Putamen (tissue), 1 donor: ENCODE results near the gene LSP1.
"Not testable (repeated sequence)": the region's sequence is repeated elsewhere in the genome, so short reads cannot be mapped to it uniquely, and the experiment has no call there.

Source experiments
- DNase-seq: peaks from one replicate; pipeline ENCODE4 v3.0.0-alpha.2; 2016; ENCODE audit warnings: low spot score

The LSP1 gene, protein sequence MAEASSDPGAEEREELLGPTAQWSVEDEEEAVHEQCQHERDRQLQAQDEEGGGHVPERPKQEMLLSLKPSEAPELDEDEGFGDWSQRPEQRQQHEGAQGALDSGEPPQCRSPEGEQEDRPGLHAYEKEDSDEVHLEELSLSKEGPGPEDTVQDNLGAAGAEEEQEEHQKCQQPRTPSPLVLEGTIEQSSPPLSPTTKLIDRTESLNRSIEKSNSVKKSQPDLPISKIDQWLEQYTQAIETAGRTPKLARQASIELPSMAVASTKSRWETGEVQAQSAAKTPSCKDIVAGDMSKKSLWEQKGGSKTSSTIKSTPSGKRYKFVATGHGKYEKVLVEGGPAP

DNA sequence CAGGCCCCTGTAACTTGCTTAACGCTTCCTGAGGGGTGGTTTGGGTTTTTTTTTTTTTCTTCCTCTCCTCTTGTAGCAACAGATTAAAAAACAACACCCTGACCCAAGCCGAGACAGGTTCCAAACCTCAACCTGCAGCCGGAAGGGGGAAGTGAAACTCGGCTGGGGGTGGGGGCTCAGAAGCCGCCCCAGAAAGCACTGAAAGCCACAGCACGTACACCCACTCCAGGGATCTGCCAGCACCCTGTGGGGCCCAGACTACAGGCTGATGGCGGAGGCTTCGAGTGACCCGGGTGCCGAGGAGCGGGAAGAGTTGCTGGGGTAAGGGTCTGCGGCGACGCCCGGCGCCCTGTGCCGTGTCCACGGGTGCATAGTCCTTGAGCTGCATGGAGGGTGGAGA, at the start of gene LSP1:
TSS of gene LSP1 (plus strand) at position 208 of the 400 bp plus-strand sequence. CDS start at position 269, 61 bp downstream.
- DNase-seq, result no peak

DNA sequence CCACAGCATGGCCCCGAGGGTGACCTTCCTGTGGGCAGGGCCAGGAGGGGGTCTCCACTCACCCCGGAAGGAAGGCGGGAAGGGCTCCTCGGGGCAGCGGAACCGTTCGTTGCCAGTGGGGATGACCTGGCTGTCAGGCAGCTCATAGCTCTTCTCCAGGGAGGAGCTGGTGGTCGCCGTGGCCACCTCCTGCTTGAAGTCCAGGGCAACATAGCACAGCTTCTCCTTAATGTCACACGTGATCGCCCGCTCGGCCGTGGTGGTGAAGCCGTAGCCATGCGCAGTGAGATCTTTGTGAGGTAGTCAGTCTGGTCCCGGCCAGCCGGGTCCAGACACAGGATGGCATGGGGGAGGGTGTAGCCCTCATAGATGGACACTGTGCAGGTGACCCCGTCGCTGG, 49.6 kb upstream of the LSP1 start:
- no peak for DNase-seq

DNA sequence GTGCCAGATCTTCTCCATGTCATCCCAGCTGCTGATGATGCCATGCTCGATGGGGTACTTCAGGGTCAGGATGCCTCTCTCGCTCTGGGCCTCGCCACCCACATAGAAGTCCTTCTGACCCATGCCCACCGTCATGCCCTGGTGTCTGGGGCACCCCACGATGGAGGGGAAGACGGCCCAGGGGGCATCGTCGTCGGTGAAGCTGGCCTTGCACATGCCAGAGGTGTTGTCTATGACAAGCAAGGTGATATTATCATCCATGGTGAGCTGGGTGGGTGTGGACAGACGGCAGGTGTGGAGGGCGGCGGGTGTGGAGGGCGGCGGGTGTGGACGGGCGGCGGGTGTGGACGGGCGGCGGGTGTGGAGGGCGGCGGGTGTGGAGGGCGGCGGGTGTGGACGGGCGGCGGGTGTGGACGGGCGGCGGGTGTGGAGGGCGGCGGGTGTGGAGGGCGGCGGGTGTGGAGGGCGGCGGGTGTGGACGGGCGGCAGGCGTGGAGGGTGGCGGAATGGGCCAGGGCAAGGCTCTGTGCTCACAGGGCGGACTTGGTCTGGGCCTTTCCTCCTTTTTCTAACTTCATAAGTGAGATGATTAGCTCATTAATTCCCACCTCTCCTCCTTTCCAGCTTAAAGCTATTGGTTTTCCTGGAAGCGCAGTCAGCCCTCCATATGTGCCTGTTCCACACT, 48.9 kb upstream of the LSP1 start:
- not testable (repeated sequence) for DNase-seq

DNA sequence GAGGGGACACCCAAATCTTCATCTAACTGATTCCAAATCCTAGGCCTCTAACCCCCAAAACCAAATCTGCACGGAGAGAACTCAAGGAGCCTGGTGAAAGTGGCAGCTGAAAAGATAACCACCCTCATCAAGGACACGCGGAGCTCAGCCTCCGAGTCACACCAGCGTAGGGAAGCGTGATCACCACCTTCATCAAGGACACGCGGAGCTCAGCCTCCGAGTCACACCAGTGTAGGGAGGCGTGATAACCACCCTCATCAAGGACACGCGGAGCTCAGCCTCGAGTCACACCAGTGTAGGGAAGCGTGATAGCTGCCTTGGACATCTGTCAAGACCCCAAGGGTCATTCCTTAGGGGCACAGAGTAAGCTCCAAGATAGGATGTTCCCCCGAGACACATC, 47.4 kb upstream of the LSP1 start:
- DNase-seq, result no peak

DNA sequence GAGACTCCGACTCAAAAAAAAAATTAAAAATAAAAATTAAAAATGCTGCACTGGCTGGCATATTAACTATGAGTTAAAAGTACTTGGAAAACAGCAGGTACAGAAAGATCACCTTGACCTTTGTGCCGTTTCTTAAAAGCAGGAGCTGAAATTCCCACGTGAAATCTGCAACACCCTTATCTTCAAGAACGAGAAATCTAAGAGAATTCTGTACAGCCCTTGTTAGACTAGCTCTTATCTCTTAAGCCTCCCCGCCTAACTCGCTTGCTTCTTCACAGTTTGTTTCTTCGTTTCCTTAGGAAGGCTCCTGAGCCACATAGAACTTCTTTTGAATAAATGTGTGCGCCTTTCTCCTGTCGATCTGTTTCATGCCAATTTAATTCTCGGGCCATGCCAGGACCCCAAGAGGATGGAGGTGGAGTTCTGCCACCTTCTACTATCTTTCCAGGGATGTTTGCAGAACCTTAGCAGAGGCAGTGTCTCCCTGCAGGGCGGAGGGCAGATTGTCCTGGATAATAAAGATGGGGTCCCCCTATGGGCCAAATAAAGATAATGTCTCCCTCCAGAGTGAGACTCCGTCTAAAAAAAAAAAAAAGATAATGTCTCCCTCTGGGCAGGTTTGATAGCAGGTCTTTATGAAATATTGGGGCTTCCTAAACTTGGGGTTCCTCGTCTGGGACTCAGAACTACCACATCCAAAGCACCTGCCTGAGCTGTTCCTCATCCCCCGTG, 45.5 kb upstream of the LSP1 start:
- no peak for DNase-seq

DNA sequence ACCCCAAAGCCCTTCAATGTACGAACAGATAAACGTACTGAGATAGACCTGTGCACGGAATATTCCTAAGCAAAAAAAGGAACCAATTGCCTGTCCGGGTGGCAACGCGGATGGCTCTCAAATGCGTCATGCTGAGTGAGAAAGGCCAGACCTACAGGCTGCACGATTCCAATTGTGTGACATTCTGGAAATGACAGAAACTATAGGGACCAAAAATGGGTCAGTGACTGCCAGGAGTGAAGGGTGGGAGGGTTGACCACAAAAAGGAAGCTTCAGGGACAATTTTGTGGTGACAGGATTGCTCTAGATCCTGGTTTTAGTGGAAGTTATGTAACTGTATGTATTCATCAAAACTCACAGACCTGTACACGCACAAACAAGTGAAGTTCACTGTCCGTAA, 42.1 kb upstream of the LSP1 start:
- no peak for DNase-seq

DNA sequence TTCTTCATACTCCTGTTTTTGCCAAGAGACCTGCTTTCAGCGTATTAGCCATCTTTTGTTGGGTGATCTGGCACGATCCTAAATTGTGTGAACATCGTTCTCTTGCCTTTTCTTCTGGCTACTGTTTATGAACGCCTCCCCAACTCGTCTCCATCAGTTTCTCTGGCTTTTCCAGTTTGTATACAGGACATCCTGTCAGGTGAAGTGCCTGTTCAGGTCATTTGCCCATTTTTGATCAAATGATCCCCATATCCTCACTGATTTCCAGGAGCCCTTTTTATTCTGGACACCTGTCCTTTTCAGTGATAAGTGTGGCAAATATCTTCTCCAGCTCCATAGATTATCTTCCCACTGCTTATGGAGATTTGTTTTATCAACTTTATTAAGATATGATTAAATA, 40.6 kb upstream of the LSP1 start:
- no peak for DNase-seq

DNA sequence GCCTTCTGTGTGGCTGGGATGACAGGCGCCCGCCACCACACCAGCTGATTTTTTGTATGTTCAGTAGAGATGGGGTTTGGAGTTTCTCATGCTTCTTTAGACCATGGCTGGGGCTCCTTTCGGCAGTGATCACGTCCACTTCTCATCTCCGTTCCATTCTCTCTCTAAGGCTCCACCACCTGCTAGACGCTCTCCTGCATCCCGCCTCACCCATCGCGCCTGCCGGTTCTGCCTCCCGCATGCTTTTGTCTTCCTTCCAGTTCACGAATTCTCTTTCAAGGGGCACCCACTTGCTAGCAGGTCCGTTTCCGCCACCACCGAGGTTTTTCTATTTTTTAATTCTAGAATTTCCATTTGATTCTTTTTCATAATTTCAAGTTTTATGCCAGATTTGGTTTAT, 40.1 kb upstream of the LSP1 start:
- DNase-seq, result no peak

DNA sequence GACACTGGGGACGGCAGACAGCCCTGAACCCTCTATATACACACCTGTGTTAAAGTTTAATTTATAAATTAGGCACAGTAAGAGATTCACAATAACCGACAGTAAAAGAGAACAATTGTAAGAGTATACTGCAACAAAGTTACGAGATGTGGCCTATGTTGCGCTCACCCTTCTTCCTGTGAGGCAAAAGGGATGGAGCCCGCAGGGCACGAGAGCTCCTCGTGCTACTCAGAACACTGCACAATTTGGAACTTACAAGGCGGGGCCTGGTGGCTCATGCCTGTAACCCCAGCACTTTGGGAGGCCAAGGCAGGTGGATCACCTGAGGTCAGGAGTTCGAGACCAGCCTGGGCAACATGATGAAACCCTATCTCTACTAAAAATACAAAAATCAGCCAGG, 39.5 kb upstream of the LSP1 start:
- DNase-seq, result not testable (repeated sequence)

DNA sequence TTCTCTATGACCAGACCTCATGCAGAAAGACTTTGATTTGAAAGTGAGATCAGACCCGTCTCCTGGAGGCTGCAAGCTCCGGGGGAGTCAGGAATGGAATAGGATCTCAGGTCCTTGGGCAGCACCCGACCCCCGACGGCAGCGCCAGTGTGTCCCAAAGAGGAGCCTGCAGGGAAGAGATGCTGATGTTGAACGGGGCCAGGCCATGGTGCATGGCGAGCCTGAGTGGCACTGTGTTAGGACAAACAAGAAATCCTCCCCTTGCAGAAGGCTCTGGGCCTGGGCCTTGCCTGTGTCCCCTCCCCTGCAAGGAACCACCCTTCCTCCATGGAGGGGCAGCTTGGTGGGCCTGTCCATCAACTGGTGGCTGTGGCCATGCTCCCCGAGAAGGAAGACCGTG, 38.2 kb upstream of the LSP1 start:
- no peak for DNase-seq

DNA sequence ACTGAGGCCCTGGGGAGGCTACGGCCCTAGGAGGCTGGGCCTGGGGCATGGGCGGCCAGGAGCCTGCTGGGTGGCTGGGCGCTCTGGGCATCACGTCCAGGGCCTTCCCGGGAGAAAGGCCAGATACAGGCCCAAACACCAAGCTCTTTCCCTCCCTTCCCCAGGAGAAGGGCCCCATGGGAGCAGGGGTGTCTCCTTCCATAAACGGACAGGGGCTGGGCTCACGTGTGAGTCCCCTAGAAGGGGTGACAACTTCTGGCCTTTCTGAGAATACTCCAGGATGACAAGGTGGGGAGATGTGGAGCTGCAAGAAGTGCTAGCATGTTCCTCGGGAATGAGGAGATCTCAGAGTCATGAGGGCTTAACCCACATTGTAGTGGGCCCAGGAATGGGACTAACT, 37.6 kb upstream of the LSP1 start:
- no peak for DNase-seq

DNA sequence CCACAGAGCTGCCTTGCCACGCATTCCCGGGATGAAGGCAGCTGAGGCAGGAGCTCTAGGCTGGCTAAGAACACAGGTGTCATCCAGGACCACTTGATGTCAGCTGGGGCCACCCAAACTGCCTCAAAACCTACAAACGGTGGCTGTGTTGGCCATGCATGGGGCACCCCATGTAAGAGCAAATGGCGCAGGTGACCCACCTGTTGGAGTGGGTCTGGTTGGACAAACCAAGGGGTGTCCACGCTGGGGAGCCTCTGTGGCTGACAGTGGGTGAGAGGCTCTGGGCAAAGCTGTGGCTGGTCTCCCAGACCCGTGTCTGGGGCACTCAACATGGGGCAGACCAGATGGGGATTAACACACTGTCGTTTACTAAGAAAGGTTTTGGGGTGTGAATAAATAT, 37.1 kb upstream of the LSP1 start:
- no peak for DNase-seq

DNA sequence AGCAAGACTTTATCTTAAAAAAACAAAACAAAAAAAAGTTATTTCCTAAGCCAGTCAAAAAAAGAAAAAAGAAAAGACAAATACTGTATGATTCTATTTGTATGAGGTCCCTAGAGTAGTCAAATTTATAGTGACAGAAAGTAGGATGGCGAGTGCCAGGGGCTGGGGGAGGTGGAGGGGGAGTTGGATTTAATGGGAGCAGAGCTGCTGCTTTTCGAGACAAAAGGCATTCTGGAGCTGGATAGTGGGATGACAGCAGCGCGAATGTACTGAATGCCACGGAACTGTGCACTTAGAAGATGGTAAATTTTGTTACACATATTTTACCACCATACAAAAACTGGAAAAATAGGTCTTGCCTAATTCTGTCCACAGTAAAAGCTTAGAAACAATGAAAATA, 35.9 kb upstream of the LSP1 start:
- no peak for DNase-seq

DNA sequence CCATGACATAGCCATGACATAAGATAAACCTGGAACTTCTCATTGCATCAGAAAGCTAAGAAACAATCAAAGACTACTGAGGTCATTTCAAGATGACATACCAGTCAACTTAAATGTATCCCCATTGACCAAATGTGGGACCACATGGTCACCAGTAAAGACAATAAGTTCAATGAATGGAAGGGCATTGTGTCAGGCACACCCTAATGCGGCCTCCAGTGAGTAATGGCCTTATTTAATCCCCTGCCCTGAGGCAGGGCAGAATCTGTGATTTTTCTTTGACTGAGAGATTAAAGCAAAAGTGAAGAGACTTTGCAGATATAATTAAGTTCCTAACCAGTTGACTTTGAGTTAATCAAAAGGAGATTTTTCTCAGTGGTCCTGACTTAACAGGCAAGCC, 35.4 kb upstream of the LSP1 start:
- no peak for DNase-seq

DNA sequence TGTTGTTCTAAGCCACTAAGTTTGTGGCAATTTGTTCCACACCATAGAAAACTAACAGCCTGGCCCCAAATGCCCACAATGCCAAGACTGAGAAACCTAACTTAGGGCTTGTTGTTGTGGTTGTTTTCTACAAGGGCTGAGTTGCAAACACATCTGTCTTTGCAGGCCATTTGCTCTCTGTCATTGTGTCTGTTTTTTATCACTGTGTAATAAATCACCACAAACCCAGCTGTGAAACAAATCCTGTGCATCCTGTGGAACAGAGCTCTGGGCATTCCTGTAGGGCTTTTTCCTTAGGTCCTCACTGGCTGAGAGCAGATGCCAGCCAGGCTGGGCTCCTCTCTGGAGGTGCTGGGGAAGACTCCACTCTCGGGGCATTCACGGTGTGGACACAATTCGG, 33.8 kb upstream of the LSP1 start:
- no peak for DNase-seq

DNA sequence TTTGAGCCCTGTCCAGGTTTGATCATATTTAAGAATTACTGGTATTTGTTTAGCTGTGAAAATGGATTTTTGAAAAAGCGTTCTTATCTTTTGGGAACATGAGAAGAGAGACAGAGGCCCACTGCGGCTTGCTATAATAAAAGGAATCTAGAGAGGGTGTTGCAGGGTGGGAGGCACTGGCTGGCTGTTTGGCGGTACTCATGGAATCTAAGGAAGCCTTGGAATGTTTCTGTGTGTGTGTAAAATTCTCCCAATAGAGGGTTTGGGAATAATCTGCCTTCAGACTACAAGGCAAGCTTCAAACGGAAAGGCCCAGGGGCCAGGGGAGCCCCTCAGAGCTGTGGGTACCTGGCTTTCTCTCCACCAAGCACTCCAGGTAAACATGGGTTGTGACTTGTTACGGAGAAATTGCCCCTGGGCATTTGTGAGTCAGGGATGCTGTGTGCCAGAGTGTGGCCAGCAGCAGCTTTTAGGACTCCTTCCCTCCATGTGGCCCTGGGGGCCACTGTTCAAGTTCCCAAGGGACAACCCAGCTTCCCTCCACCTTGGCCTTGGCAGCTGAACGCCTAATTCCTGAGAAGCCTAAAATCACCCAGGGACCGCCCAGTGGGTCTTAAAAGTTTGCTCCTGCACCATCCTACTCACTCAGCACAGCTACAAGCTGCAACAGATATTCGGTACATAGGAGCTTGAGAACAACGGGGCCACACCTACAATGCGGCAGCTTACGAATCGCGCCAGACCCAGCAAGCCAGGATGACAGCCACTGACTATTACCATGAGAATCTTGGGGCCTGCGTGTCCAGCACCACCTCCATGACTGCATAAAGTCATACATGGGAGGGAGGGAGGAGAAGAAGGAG, 32.2 kb upstream of the LSP1 start:
- no peak for DNase-seq

DNA sequence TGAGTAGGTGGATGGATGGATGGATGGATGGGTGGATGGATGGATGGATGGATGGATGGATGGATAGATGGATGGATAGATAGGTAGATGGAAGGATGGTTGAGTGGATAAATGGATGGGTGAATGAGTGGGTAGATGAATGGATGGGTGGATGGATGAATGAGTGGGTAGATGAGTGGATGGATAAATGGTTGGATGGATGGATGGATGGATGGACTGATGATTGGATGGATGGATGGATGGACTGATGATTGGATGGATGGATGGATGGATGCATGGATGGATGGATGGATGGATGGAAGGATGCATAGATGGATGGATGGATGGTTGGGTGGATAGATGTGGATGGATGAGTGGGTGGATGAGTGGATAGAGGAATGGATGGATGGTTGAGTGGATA, 31.3 kb upstream of the LSP1 start:
- no peak for DNase-seq

DNA sequence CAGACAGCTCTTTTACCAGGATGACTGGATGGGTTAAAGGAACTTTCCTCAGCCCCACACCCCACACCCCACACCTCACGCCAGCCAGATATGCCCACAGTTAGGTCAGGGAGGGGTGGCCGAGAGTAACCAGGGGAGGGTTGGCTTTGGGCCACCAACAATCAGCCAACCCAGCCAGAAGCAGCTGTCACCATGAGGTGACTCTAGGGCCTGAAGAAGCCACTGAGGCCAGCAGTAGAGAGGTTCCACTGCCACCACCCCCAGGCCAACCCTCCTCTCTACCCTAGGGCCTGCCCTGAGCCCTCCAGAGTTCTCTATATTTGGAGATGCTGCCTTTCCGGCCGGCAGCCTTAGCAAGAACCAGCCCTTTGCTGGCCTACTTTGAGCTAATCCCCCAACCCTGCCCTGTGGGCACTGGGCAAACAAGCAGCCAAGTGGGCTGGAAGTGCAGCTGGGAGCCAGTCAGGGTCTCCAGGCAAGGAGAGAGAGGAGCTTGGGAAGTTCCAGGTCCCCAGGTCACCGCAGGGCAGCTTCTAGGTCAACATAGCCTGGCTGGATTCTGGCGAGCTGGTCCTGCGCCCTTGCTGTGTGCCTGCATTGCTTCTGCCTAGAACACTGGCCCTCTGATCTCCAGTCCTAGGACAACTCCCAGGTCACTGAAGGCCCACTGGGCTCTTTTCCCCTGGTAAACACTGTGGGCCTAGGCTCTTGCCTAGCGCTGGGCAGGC, 30.1 kb upstream of the LSP1 start:
- no peak for DNase-seq

DNA sequence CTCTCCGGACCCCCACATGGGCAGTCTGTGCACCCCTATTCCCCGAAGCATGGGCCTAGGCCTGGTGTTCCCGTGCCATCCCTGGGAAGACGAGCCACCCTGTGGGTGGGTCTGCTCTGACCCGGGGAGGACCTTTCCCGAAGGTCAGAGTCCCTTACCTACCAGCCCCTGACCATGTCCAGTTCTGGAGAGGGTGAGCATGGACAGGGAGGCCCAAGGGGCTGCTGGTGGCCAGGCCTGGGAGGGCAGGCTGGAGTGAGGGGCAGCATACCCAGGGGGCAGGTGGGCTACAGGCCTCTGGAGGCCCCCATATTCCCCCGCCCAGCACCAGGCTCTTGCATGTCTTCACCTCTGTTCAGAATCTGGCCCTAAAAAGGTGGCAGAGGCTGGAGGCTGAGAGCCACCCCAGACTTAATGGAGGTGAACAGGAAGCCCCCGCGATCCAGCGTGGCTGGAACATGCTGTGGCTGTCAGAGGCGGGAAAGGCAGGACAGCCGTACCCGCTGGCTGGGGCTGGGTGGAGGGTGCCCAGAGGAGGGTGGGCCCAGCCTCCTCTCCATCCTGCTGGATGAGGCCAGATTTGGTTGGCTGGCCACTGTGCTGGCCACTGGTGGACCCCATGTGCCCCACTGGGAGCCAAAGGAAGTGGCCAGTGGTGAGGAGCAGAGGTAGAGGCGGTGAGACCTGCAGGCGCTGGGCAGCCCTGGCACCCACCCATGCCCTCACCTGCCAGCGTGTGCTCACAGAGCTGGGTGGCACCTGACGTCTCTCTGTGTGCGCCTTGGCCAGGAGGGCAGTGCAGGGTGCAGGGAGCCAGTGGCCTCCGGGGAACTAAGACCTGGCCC, 29.3 kb upstream of the LSP1 start:
- DNase-seq, result no peak

DNA sequence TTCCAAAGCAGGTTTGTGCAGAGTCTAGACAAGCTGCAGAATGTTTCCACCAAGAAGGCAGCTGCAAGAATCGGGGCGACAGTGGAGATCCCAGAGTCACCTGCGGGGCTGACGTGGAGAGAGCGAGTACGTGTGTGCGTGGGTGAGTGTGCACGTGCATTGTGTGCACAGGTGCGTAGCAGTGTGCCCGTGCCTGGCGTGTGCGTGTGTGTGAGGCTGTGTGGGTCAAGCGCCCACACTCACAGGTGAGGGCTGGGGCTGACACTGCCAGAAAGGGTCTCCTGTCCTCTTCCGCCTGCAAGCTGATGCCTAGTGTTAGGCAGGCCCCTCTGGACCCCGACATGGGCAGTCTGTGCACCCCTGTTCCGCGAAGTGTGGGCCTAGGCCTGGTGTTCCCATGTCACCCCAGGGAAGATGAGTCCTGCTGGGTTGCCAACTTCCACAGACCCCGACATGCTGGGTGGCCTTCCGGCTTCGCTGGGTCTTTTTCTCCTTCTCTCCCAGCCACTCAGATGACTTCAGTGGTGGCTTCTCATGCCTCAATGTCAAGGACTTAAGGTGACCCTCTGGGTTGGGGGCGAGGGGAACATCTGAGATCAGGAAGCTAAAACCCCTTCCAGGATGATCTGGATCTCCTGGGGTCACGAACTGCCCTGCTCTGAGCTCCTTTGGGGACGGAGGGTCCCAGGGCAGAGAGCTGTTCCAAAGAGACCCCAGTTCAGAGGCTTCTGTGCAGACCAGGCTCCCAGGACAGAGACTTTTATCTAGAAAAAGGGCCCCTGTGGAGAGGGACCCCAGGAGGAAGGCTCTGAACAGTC, 28.5 kb upstream of the LSP1 start:
- DNase-seq, result no peak
